ENCODE results near the gene CFAP54.
"Not testable (repeated sequence)": the region's sequence is repeated elsewhere in the genome, so short reads cannot be mapped to it uniquely, and the experiment has no call there.

CFAP54 gene

GRCh38 chr12:96473394-96474093 is 15.8 kb upstream of the CFAP54 start:
- no peak for FAIRE-seq

- no peak for FAIRE-seq
Measured at GRCh38 chr12:96474206-96474605, 15.2 kb upstream of the CFAP54 start.

- no peak for FAIRE-seq
Measured at GRCh38 chr12:96478011-96478410, 11.4 kb upstream of the CFAP54 start.

GRCh38 chr12:96482086-96482485 is 7.3 kb upstream of the CFAP54 start:
- FAIRE-seq: no peak

GRCh38 chr12:96483116-96483515 is 6.3 kb upstream of the CFAP54 start:
- no peak for FAIRE-seq

- no peak for FAIRE-seq
Measured at GRCh38 chr12:96486751-96487613, 2.4 kb upstream of the CFAP54 start.

GRCh38 chr12:96487634-96488033 is 1.7 kb upstream of the CFAP54 start:
- no peak for FAIRE-seq

GRCh38 chr12:96493106-96493505 is 3.7 kb downstream of the CFAP54 start:
- FAIRE-seq: no peak

- not testable (repeated sequence) for FAIRE-seq
Measured at GRCh38 chr12:96494154-96494553, 4.8 kb downstream of the CFAP54 start.

- FAIRE-seq: no peak
Measured at GRCh38 chr12:96495155-96495554, 5.8 kb downstream of the CFAP54 start.

- FAIRE-seq: no peak
Measured at GRCh38 chr12:96495841-96496545, 6.6 kb downstream of the CFAP54 start.

- no peak for FAIRE-seq
Measured at GRCh38 chr12:96496944-96497343, 7.6 kb downstream of the CFAP54 start.

GRCh38 chr12:96497855-96498254 is 8.5 kb downstream of the CFAP54 start:
- FAIRE-seq: no peak

- no peak for FAIRE-seq
Measured at GRCh38 chr12:96500693-96501092, 11.3 kb downstream of the CFAP54 start.

- FAIRE-seq: no peak
Measured at GRCh38 chr12:96501133-96501761, 11.9 kb downstream of the CFAP54 start.

GRCh38 chr12:96501908-96502307 is 12.5 kb downstream of the CFAP54 start:
- no peak for FAIRE-seq

- FAIRE-seq: no peak
Measured at GRCh38 chr12:96502477-96502876, 13.1 kb downstream of the CFAP54 start.

GRCh38 chr12:96502949-96503532 is 13.7 kb downstream of the CFAP54 start:
- no peak for FAIRE-seq

GRCh38 chr12:96503976-96504375 is 14.6 kb downstream of the CFAP54 start:
- FAIRE-seq: no peak

GRCh38 chr12:96506776-96507175 is 17.4 kb downstream of the CFAP54 start:
- FAIRE-seq: no peak

- FAIRE-seq: no peak
Measured at GRCh38 chr12:96510306-96510764, 21.0 kb downstream of the CFAP54 start.

GRCh38 chr12:96513166-96513565 is 23.8 kb downstream of the CFAP54 start:
- no peak for FAIRE-seq

GRCh38 chr12:96513681-96514080 is 24.3 kb downstream of the CFAP54 start:
- no peak for FAIRE-seq
